Caco-2 (cell line): ENCODE results near the gene PALLD. TPM values are rescaled to one million over a fixed set of nuclear protein-coding genes. Genes with fewer than 3 reads are reported as not detected.

ENCODE experiments used
- BruUV-seq: library from RNA; stranded (reverse); fragments of 400-500 nt; replicated peaks from 2 replicates; lab custom pipeline; 2021; lab: Mats Ljungman, UMichigan
- CTCF ChIA-PET: fragments of 300-600 bp; sonication (Branson Sonifier 250); formaldehyde crosslinking; loops from one replicate; lab custom pipeline; 2022; ENCODE audit warnings: antibody characterized with exemption; lab: Charles Lee
- POLR2A ChIA-PET: fragments of 300-600 bp; sonication (Branson Sonifier 250); formaldehyde crosslinking; loops from one replicate; lab custom pipeline; 2022; ENCODE audit warnings: antibody characterized with exemption; lab: Charles Lee
- DNase-seq, 2 experiments: peaks; one replicate each; pipeline versions ENCODE4 v3.0.0 to v3.0.0-alpha.2; 2020 to 2022
- H3K27me3 ChIP-seq: replicated peaks from 2 replicates; pipeline ENCODE4 v1.6.0; 2011; ENCODE audit warnings: low read length; ENCODE audit not compliant: control insufficient read depth, insufficient read depth
- H3K36me3 ChIP-seq: 2 replicates; pipeline ENCODE4 v1.5.1; 2011; ENCODE audit warnings: low read length; ENCODE audit not compliant: control insufficient read depth, insufficient read depth
- H3K4me1 ChIP-seq: fragments of 250-450 bp; sonication (Bioruptor Pico); 2 replicates; pipeline ENCODE4 v1.5.1; 2020; ENCODE audit warnings: mild to moderate bottlenecking
- H3K4me3 ChIP-seq: 2 replicates; pipeline ENCODE4 v1.5.1; 2011; ENCODE audit warnings: low read depth, mild to moderate bottlenecking, control low read depth, low read length
- H3K9me3 ChIP-seq: fragments of 250-450 bp; sonication (Bioruptor Pico); 2 replicates; pipeline ENCODE4 v1.5.1; 2020; ENCODE audit warnings: mild to moderate bottlenecking, moderate library complexity
- H3K27ac Mint-ChIP-seq: one replicate; pipeline ENCODE4 v1.8.0; 2022; ENCODE audit warnings: mixed read lengths; ENCODE audit not compliant: unreplicated experiment
- H3K27me3 Mint-ChIP-seq: one replicate; pipeline ENCODE4 v1.8.0; 2022; ENCODE audit warnings: mixed read lengths; ENCODE audit not compliant: insufficient read depth, unreplicated experiment
- H3K36me3 Mint-ChIP-seq: one replicate; pipeline ENCODE4 v1.8.0; 2022; ENCODE audit warnings: mild to moderate bottlenecking, mixed read lengths; ENCODE audit not compliant: insufficient read depth, unreplicated experiment
- H3K4me1 Mint-ChIP-seq: one replicate; pipeline ENCODE4 v1.8.0; 2022; ENCODE audit warnings: low read depth, mixed read lengths; ENCODE audit not compliant: unreplicated experiment
- H3K4me3 Mint-ChIP-seq: one replicate; pipeline ENCODE4 v1.8.0; 2022; ENCODE audit warnings: mild to moderate bottlenecking, moderate library complexity, mixed read lengths; ENCODE audit not compliant: unreplicated experiment
- H3K9me3 Mint-ChIP-seq: one replicate; pipeline ENCODE4 v1.8.0; 2022; ENCODE audit warnings: mixed read lengths; ENCODE audit not compliant: unreplicated experiment
- CTCF ChIP-seq, 2 experiments: fragments of 200-600 bp in 1 of 2; IDR thresholded peaks; 1 replicate in 1 of 2; 2 replicates in 1 of 2; pipeline versions ENCODE4 v1.5.1 to v1.8.0; 2011 to 2022; ENCODE audit warnings: antibody characterized with exemption in 1 of 2, control low read depth in 1 of 2, inconsistent platforms in 1 of 2, low read depth in 1 of 2, low read length in 1 of 2, mild to moderate bottlenecking in 1 of 2, moderate library complexity in 1 of 2; ENCODE audit not compliant: insufficient read depth in 1 of 2, severe bottlenecking in 1 of 2, unreplicated experiment in 1 of 2
- intact Hi-C: fragments of 100-400 bp; cut with micrococcal nuclease; formaldehyde crosslinking; loops from one replicate; pipeline ENCODE4 v1.10.0; 2022; ENCODE audit not compliant: unreplicated experiment
- total RNA-seq: library from RNA; stranded (reverse); gene quantifications from 2 replicates; pipeline ENCODE4 v1.2.3, GENCODE V29; 2022

PALLD gene
- total RNA-seq, 1 experiment from 2014 or later, result 12.3 TPM

GRCh38 chr4:168688584-168688983 is 191.7 kb downstream of the PALLD start:
- TF ChIP-seq CTCF (IDR thresholded peaks at IDR 0.05; ENCODE audit: insufficient read depth in 1 of 2, low read depth in 1 of 2, low read length in 1 of 2, severe bottlenecking in 1 of 2, unreplicated experiment in 1 of 2), result no peak
- no peaks in the 10 kb centered on the region for H3K36me3 ChIP-seq
- ChIA-PET POLR2A (no interaction called here), CTCF (no interaction called here)
- H3K9me3 Mint-ChIP-seq, result no peaks in the 10 kb centered on the region
- DNase-seq, result no peak
- no peak overlapping the region for H3K27ac Mint-ChIP-seq
- H3K4me1 Mint-ChIP-seq, result no peaks in the 10 kb centered on the region
- no peak overlapping the region for H3K4me3 Mint-ChIP-seq
- H3K27me3 ChIP-seq, result no peaks in the 10 kb centered on the region
- no peaks in the 10 kb centered on the region for H3K9me3 ChIP-seq
- peaks cover 4% of the 10 kb centered on the region for H3K27me3 Mint-ChIP-seq
- BruUV-seq, result no TSS peak
- H3K4me1 ChIP-seq, result no peaks in the 10 kb centered on the region
- intact Hi-C loops, result no loop called here
- H3K36me3 Mint-ChIP-seq, result no peaks in the 10 kb centered on the region
- no peak overlapping the region for H3K4me3 ChIP-seq

GRCh38 chr4:168689791-168690190 is 192.9 kb downstream of the PALLD start:
- CTCF ChIA-PET, result no interaction called here

GRCh38 chr4:168690199-168690598 is 193.3 kb downstream of the PALLD start:
- H3K27ac Mint-ChIP-seq, result no peak overlapping the region
- no peak overlapping the region for H3K4me3 ChIP-seq
- no peak for TF ChIP-seq CTCF (IDR thresholded peaks at IDR 0.05; ENCODE audit: insufficient read depth in 1 of 2, low read depth in 1 of 2, low read length in 1 of 2, severe bottlenecking in 1 of 2, unreplicated experiment in 1 of 2)
- peaks cover 9% of the 10 kb centered on the region for H3K4me1 Mint-ChIP-seq
- no peaks in the 10 kb centered on the region for H3K36me3 ChIP-seq
- no peaks in the 10 kb centered on the region for H3K36me3 Mint-ChIP-seq
- no peak for DNase-seq
- no TSS peak for BruUV-seq
- H3K9me3 ChIP-seq, result no peaks in the 10 kb centered on the region
- ChIA-PET CTCF (no interaction called here), POLR2A (no interaction called here)
- no peaks in the 10 kb centered on the region for H3K9me3 Mint-ChIP-seq
- peaks cover 11% of the 10 kb centered on the region for H3K27me3 Mint-ChIP-seq
- H3K4me3 Mint-ChIP-seq, result no peak overlapping the region
- no peaks in the 10 kb centered on the region for H3K4me1 ChIP-seq
- no peaks in the 10 kb centered on the region for H3K27me3 ChIP-seq
- intact Hi-C loops, result no loop called here

More at GRCh38 chr4:168689791-168690190, 192.9 kb downstream of the PALLD start:
- no peak overlapping the region for H3K27ac Mint-ChIP-seq
- H3K4me1 Mint-ChIP-seq, result peaks cover 6% of the 10 kb centered on the region
- Histone ChIP-seq H3K36me3 (no peaks in the 10 kb centered on the region), H3K27me3 (no peaks in the 10 kb centered on the region), H3K4me1 (no peaks in the 10 kb centered on the region), H3K9me3 (no peaks in the 10 kb centered on the region), H3K4me3 (no peak overlapping the region)
- no peak for DNase-seq
- H3K36me3 Mint-ChIP-seq, result no peaks in the 10 kb centered on the region
- POLR2A ChIA-PET, result interaction anchor here (0.7 kb wide), 1 partner anchor 18 kb away, joined by 3 read pairs; no protein-coding TSS in a partner anchor
- no peak overlapping the region for H3K4me3 Mint-ChIP-seq
- no peaks in the 10 kb centered on the region for H3K9me3 Mint-ChIP-seq
- no TSS peak for BruUV-seq
- intact Hi-C loops, result no loop called here
- H3K27me3 Mint-ChIP-seq, result peaks cover 11% of the 10 kb centered on the region
- no peak for TF ChIP-seq CTCF (IDR thresholded peaks at IDR 0.05; ENCODE audit: insufficient read depth in 1 of 2, low read depth in 1 of 2, low read length in 1 of 2, severe bottlenecking in 1 of 2, unreplicated experiment in 1 of 2)
